Activated naive CD8-positive, alpha-beta T cell treated with anti-CD3 and anti-CD28 coated beads, Interleukin-2, amount 50 U/mL, for 24 hours (primary cell): ENCODE results near the gene MTMR3.
"Not testable (repeated sequence)": the region's sequence is repeated elsewhere in the genome, so short reads cannot be mapped to it uniquely, and the experiment has no call there.

Source experiments
- ATAC-seq: fragments of 150-1000 bp; cut with Tn5 transposase; one replicate; pipeline ENCODE4 v1.10.0; 2021
- DNase-seq: peaks from one replicate; pipeline ENCODE4 v3.0.0; 2021
- H3K27ac Mint-ChIP-seq: one replicate; pipeline ENCODE4 v1.8.0; 2021; ENCODE audit warnings: mild to moderate bottlenecking, mixed read lengths
- H3K27me3 Mint-ChIP-seq: one replicate; pipeline ENCODE4 v1.8.0; 2021; ENCODE audit warnings: mixed read lengths
- H3K36me3 Mint-ChIP-seq: one replicate; pipeline ENCODE4 v1.8.0; 2021; ENCODE audit warnings: low read depth, mixed read lengths
- H3K4me1 Mint-ChIP-seq: one replicate; pipeline ENCODE4 v1.8.0; 2021; ENCODE audit warnings: mixed read lengths
- H3K4me3 Mint-ChIP-seq: one replicate; pipeline ENCODE4 v1.8.0; 2021; ENCODE audit warnings: mild to moderate bottlenecking, moderate library complexity, mixed read lengths
- H3K9me3 Mint-ChIP-seq: one replicate; pipeline ENCODE4 v1.8.0; 2021; ENCODE audit warnings: mixed read lengths

Gene MTMR3

DNA sequence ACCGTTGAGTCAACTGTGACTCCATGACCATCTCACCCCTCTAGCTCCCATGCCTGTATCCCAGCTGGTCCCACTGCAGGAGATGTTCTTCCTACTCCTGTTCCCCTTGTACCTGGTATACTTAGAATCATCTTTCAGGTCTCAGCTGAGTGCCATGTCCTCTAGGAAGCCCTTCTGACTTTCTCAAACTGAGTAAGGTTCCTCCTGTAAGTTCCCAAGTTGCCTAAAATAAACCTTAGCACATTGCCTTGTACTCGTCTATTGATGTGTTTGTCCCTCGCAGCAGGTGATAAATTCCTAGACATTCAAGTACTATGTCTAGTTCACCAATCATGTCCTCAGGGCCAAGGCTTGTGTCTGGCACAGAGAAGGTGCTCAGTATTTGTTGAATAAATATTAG is 26.5 kb upstream of the MTMR3 start:
- Mint-ChIP-seq H3K27ac (no peak overlapping the region), H3K36me3 (no peaks in the 10 kb centered on the region), H3K4me1 (no peaks in the 10 kb centered on the region), H3K4me3 (no peak overlapping the region), H3K9me3 (no peaks in the 10 kb centered on the region), H3K27me3 (no peaks in the 10 kb centered on the region)
- DNase-seq (no peak), ATAC-seq (no peak)

DNA sequence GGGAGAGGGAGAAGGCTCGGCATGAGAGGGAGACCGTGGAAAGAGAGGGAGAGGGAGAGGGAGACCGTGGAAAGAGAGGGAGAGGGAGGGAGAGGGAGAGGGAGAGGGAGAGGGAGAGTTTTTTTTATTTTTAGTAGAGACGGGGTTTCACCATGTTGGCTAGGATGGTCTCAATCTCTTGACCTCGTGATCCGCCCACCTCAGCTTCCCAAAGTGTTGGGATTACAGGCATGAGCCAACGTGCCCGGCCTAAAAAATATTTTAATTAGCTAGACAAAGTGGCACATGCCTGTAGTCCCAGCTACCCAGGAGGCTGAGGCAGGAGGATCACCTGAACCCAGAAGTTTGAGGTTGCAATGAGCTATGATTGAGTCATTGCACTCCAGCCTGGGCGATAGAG is 23.9 kb upstream of the MTMR3 start:
- H3K36me3 Mint-ChIP-seq, H3K9me3 Mint-ChIP-seq, ATAC-seq, H3K27me3 Mint-ChIP-seq, H3K4me3 Mint-ChIP-seq, H3K4me1 Mint-ChIP-seq, H3K27ac Mint-ChIP-seq, DNase-seq: not testable (repeated sequence)

DNA sequence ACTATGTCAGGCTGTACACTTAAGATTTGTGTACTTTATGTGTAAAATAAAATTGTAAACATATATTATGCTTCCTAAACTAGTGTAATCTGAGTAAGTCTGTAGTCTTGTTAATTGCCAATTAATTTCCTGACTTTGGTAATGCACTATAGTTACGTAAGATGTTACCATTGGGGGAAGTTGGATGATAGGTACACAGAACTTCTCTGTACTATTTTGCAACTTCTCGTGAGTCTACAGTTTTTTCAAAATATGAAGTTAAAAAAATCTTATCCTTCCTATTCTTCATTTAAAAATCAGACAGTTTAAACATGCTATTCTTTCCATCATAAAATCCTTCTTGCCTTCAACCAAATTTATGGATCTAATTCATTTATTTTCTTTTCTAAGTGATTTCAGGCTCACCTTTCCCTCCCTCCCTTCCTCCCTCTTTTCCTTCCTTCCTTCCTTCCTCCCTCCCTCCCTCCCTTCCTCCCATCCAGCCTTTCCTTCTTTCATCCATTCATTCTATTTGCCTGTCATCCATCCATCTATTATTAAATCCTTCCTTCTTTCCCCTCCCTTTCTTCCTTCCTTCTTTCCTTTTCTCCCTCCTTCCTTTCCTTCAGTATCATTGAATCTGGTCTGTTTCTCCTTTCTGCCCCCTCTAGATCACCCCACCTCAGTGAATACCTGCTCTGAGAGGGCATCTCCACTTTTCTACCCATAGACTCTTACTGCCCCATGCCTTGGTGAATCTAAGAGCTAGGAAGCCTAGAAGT is 22.8 kb upstream of the MTMR3 start:
- H3K9me3 Mint-ChIP-seq: no peaks in the 10 kb centered on the region
- DNase-seq (no peak), ATAC-seq (no peak)
- no peaks in the 10 kb centered on the region for H3K27me3 Mint-ChIP-seq
- no peak overlapping the region for H3K27ac Mint-ChIP-seq
- H3K4me3 Mint-ChIP-seq: no peak overlapping the region
- no peaks in the 10 kb centered on the region for H3K4me1 Mint-ChIP-seq
- no peaks in the 10 kb centered on the region for H3K36me3 Mint-ChIP-seq

DNA sequence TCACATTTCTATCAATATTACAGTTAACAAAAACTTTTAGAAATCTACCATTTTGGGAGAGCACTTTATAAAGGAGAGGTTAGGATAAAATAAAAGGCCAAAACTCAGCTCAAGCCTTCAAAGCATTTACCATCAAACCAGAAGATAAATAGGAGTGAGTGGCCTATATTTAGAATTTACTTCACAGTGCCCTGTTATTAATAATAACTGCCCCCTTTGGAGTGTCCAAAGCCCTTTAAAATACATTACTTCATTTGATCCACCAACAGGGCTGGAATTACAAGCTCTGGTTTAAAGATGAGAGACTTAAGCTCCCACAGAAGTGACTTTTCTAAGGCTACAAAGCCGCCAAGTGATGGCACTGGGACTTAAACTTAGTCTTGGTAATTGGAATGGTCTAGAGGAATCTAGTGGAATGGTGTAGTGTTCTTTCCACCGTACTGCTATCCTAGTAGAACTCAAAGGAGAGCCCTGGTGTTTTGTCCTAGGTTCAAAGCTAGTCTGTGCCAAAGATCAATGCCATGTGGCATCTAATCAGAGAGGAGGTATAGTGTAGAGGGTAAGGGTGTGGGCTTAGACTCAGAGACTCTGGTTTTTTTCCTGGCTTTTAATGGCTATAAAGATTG is 21.2 kb upstream of the MTMR3 start:
- Mint-ChIP-seq H3K4me1 (no peaks in the 10 kb centered on the region), H3K27ac (no peak overlapping the region), H3K9me3 (no peaks in the 10 kb centered on the region), H3K36me3 (no peaks in the 10 kb centered on the region), H3K4me3 (no peak overlapping the region), H3K27me3 (no peaks in the 10 kb centered on the region)
- DNase-seq (no peak), ATAC-seq (no peak)

DNA sequence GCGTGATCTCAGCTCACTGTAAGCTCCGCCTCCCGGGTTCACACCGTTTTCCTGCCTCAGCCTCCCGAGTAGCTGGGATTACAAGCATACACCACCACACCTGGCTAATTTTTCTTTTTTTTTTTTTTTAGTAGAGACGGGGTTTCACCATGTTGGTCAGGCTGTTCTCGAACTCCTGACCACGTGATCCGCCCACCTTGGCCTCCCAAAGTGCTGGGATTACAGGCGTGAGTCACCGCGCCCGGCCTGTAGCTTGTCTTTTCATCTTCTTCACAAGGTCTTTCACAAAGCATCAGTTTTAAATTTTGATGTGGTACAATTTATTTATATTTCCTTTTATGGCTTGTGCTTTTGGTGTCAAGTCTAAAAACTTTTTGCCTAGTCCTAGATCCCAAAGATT is 17.4 kb upstream of the MTMR3 start:
- H3K27me3 Mint-ChIP-seq, H3K9me3 Mint-ChIP-seq, ATAC-seq, DNase-seq, H3K27ac Mint-ChIP-seq, H3K4me3 Mint-ChIP-seq, H3K4me1 Mint-ChIP-seq, H3K36me3 Mint-ChIP-seq: not testable (repeated sequence)

DNA sequence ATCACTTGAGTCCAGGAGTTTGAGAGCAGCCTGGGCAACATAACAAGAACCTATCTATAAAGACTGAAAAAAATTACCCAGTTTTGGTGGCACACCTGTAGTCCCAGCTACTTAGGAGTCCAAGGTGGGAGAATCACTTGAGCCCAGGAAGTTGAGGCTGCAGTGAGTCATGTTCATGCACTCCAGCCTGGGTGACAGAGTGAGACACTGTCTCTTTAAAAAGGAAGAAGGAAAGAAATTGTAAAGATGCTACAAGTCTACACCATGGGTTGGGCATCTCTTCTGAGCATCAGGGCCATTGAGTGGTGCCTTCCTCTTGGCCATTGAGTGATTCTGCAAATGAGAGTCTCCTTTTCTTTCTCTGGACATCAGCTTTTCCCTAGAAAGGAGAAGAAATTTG is 15.7 kb upstream of the MTMR3 start:
- Mint-ChIP-seq H3K9me3 (no peaks in the 10 kb centered on the region), H3K4me3 (no peak overlapping the region), H3K27ac (no peak overlapping the region), H3K36me3 (no peaks in the 10 kb centered on the region), H3K4me1 (peaks cover 5% of the 10 kb centered on the region), H3K27me3 (peaks cover 8% of the 10 kb centered on the region)
- no peak for ATAC-seq
- DNase-seq: no peak

DNA sequence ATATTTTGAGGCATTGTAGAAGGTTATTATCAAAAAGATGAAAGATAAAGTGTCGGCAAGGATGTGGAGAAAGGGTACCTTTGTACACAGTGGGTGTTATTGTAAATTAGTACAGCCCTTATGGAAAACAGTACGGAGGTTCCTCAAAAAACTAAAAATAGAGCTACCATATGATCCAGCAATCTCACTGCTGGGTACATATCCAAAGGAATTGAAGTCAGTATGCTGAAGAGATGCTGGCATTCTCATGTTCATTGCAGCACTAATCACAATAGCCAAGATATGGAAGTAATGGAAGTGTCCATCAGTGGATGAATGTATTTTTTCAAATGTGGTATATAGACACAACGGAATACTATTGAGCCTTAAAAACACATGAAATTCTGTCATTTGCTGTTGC is 15.1 kb upstream of the MTMR3 start:
- H3K36me3 Mint-ChIP-seq: no peaks in the 10 kb centered on the region
- H3K27me3 Mint-ChIP-seq: peaks cover 8% of the 10 kb centered on the region
- peaks cover 5% of the 10 kb centered on the region for H3K4me1 Mint-ChIP-seq

DNA sequence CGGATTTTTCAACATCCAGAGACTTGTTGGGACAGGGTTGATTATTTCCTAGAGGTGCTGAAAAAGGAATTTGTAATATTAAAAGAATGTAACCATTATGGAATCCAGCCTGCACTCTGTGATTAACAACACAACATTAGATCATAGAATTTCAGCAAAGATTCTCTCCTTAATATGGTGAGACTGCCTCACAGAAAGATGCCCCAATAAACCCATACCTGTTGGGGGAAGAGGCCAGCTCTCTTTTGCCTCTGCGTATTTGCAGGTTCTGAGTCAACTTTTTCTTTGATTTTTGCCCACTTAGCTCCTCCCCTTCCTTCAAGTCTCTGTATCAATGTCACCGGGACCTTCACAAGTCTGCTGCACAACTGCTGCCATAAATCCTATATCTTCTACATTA is 12.4 kb upstream of the MTMR3 start:
- DNase-seq: no peak
- Mint-ChIP-seq H3K9me3 (no peaks in the 10 kb centered on the region), H3K4me3 (no peak overlapping the region), H3K4me1 (peaks cover 5% of the 10 kb centered on the region), H3K36me3 (no peaks in the 10 kb centered on the region), H3K27ac (no peak overlapping the region), H3K27me3 (peaks cover 8% of the 10 kb centered on the region)
- ATAC-seq: peak; percentile 43

More for the DNA sequence above, 15.1 kb upstream of the MTMR3 start:
- no peak for DNase-seq
- Mint-ChIP-seq H3K4me3 (no peak overlapping the region), H3K9me3 (no peaks in the 10 kb centered on the region), H3K27ac (no peak overlapping the region)
- ATAC-seq: no peak

DNA sequence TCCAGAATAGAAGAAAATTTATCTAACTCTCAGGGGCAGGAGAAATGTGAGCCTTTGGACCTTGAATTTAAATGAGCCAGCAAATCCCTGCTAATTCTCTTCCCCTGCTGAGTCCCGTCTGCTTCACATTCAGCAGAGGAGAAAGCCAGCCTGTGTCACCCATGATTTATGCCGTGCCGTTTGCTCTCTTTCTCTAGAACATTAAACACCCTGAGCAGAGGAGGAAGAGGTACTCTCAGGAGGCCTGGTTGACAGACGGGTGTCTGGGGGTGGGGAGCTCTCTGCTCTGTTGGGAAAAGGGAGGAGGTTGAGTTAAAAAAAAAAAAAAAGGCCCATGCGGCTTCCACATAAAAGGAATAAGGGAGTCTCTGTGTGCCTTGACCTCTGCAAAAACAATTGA is 11.3 kb upstream of the MTMR3 start:
- Mint-ChIP-seq H3K36me3 (no peaks in the 10 kb centered on the region), H3K4me3 (no peak overlapping the region), H3K27me3 (peaks cover 8% of the 10 kb centered on the region)

DNA sequence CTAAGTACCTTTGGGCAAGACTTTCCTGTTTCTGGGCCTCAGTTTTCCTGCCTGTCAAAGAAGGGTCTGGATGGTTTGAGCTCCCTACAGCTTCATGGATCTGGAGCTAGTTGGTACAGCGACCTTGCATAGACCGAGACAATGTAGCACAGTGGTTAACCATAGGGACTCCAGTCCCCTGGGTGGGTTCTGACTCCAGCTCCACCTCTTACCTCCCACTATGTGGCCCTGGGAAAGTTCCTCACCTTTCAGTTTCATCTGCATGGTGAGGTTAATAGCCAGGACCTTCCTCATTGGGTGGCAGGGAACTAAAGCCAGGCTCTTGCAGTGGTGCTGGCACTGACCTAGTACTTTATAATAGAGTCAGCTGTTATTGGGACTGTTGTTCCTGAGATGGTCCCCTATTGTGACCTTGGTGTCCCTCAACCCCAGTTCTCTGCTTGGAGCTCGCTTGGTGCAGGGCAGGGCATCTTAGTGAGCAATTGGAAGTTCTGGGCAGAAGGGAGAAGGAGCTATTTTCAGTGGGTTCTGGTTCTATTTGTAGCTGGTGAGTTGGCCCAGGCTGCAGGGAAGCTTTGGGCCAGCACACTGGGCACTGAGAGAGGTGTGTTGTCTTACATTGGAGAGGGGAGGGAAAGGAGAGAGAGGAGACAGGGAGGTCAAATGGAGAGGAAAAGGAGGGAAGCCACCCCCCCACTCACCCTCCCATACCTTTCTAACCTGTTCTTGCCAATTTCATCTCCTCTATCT is 10.7 kb upstream of the MTMR3 start:
- no peaks in the 10 kb centered on the region for H3K36me3 Mint-ChIP-seq
- peaks cover 5% of the 10 kb centered on the region for H3K27me3 Mint-ChIP-seq
- no peak overlapping the region for H3K4me3 Mint-ChIP-seq
- no peak overlapping the region for H3K27ac Mint-ChIP-seq
- no peak for ATAC-seq
- DNase-seq: no peak
- peaks cover 5% of the 10 kb centered on the region for H3K4me1 Mint-ChIP-seq
- no peaks in the 10 kb centered on the region for H3K9me3 Mint-ChIP-seq

More for the DNA sequence above, 11.3 kb upstream of the MTMR3 start:
- no peaks in the 10 kb centered on the region for H3K9me3 Mint-ChIP-seq
- ATAC-seq: no peak
- H3K27ac Mint-ChIP-seq: no peak overlapping the region
- DNase-seq: no peak
- peaks cover 5% of the 10 kb centered on the region for H3K4me1 Mint-ChIP-seq

DNA sequence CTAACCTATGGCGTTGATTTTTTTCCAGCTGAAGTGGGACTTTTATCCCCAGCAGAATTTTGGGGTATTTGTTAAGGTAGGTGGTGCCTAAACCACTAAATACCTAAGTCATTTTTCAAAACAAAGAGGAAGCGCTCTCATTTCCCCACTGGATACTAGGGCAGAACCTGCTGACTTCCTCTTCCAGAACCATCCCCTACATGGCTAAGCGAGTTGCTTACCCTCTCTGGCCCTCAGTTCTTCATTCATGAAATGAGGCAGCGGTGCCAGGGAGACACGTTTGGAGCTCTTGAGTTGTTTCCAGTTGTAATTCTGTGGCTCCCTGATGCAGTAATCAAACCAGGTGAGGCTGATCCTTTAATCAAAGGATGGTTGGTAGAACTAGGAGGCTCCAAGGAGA is 10.0 kb upstream of the MTMR3 start:
- peaks cover 5% of the 10 kb centered on the region for H3K4me1 Mint-ChIP-seq
- H3K27me3 Mint-ChIP-seq: peaks cover 1% of the 10 kb centered on the region
- no peaks in the 10 kb centered on the region for H3K36me3 Mint-ChIP-seq
- H3K4me3 Mint-ChIP-seq: no peak overlapping the region
- no peaks in the 10 kb centered on the region for H3K9me3 Mint-ChIP-seq
- H3K27ac Mint-ChIP-seq: no peak overlapping the region
- ATAC-seq: no peak
- no peak for DNase-seq

DNA sequence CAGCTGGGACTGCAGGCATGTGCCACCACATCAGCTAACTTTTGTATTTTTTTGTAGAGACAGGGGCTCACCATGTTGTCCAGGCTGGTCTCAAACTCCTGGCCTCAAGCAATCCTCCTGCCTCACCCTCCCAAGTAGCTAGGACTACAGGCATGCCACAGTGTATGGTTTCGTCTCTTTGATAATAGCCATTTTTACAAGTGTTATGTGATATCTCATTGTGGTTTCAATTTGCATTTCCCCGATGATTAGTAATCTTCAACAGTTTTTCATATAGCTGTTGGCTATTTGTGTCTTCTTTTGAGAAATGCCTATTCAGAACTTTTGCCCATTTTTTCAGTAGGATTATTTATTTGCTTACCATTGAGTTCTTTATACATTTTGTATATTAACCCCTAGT is 9.0 kb upstream of the MTMR3 start:
- ATAC-seq: no peak
- Mint-ChIP-seq H3K9me3 (no peaks in the 10 kb centered on the region), H3K27ac (no peak overlapping the region), H3K36me3 (no peaks in the 10 kb centered on the region), H3K4me1 (peaks cover 5% of the 10 kb centered on the region), H3K4me3 (no peak overlapping the region), H3K27me3 (no peaks in the 10 kb centered on the region)
- no peak for DNase-seq

DNA sequence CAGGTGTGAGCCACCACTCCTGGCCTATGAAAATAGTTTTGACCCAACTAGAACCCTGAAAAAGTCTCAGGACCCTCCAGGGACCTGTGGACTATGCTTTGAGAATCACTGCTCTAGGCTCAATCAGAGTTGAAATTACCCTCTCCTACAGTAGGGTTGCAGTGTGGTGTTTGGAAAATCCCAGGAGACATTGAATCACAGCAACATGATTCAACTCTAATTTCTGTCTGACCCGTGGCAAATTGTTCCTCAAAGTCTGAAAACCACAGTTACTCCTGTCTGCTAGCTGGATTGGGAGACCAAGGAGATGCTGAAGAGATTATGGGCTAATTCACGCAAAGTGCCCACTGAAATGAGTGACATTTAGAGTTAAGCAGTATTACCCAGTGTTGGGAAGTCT is 5.4 kb upstream of the MTMR3 start:
- DNase-seq (no peak), ATAC-seq (no peak)
- peaks cover 2% of the 10 kb centered on the region for H3K27me3 Mint-ChIP-seq
- no peak overlapping the region for H3K27ac Mint-ChIP-seq
- peaks cover under 1% of the 10 kb centered on the region for H3K4me1 Mint-ChIP-seq
- H3K36me3 Mint-ChIP-seq: no peaks in the 10 kb centered on the region
- H3K4me3 Mint-ChIP-seq: no peak overlapping the region
- no peaks in the 10 kb centered on the region for H3K9me3 Mint-ChIP-seq

DNA sequence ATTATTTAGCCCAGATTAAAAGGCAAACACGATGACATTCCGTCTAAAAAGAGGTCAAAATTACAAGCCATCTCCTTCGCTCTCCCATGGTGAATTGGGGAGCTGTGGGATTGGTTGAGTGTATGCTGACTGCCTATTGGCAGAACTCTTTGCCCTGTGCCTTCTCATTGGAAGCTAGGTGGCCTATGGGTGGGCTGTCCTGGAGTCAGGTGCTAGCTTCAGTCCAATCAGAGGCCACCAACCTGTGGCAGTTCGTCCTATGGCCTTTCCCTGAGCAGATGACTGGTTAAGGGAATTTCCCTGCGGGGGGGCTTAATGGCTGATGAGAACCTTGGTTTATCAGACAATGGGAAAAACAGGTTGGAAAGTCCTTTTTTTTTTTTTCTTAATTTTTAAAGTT is 3.2 kb upstream of the MTMR3 start:
- no peak overlapping the region for H3K27ac Mint-ChIP-seq
- no peak overlapping the region for H3K4me3 Mint-ChIP-seq
- peaks cover 3% of the 10 kb centered on the region for H3K4me1 Mint-ChIP-seq
- H3K36me3 Mint-ChIP-seq: no peaks in the 10 kb centered on the region
- peak; percentile 7 for DNase-seq
- peak; percentile 23 for ATAC-seq
- peaks cover 2% of the 10 kb centered on the region for H3K27me3 Mint-ChIP-seq
- no peaks in the 10 kb centered on the region for H3K9me3 Mint-ChIP-seq

DNA sequence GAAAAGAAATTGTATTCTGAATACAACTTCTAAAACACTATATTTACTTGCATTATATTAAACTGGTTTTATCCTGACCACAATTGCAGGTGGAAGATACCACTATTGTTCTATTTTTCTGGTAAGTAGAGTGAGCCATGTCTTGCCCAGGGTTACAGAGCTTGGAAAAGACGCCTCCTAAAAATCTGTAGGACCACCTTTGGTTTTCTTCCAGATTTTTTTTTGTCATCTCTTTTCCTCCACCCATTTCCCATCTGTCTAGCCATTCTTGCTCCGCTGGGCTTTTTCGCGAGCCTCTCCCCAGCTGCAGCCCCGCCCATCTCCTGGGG is 294 bp upstream of the MTMR3 start:
- ATAC-seq (peak; percentile 69), DNase-seq (no peak)
- Mint-ChIP-seq H3K9me3 (no peaks in the 10 kb centered on the region), H3K36me3 (no peaks in the 10 kb centered on the region), H3K27ac (no peak overlapping the region), H3K27me3 (peaks cover 2% of the 10 kb centered on the region), H3K4me1 (peaks cover 3% of the 10 kb centered on the region), H3K4me3 (peak overlapping the region; percentile 89)
